Neural cell (in vitro differentiated cells): ENCODE data around the gene PTGER3.

ENCODE experiments used
- CTCF ChIP-seq: fragments of 450-650 bp; IDR thresholded peaks from 2 replicates; pipeline ENCODE4 v1.5.1; 2014; ENCODE audit warnings: antibody characterized with exemption, mild to moderate bottlenecking, moderate library complexity; ENCODE audit not compliant: poor library complexity, severe bottlenecking
- EP300 ChIP-seq: fragments of 450-650 bp; conservative IDR thresholded peaks from 2 replicates; pipeline ENCODE4 v1.6.1; 2014; ENCODE audit warnings: antibody characterized with exemption, mild to moderate bottlenecking, moderate library complexity; ENCODE audit not compliant: poor library complexity, severe bottlenecking
- EZH2 ChIP-seq: fragments of 200-600, 300-800 bp; shearing (Covaris generic), sonication (generic); IDR thresholded peaks from 2 replicates; pipeline ENCODE4 v1.6.1; 2014; ENCODE audit warnings: antibody characterized with exemption, low read length, borderline replicate concordance, mild to moderate bottlenecking; ENCODE audit not compliant: insufficient read depth, poor library complexity, severe bottlenecking
- POLR2AphosphoS5 ChIP-seq: IDR thresholded peaks from 2 replicates; pipeline ENCODE4 v1.6.1; 2012
- RAD21 ChIP-seq: fragments of 450-650 bp; conservative IDR thresholded peaks from 2 replicates; pipeline ENCODE4 v1.6.1; 2014; ENCODE audit warnings: antibody characterized with exemption, mild to moderate bottlenecking, moderate library complexity
- REST ChIP-seq: IDR thresholded peaks from 2 replicates; pipeline ENCODE4 v1.6.1; 2012; ENCODE audit warnings: borderline replicate concordance
- SMC3 ChIP-seq: fragments of 450-650 bp; conservative IDR thresholded peaks from 2 replicates; pipeline ENCODE4 v1.6.1; 2014; ENCODE audit warnings: antibody characterized with exemption, mild to moderate bottlenecking, moderate library complexity; ENCODE audit not compliant: poor library complexity
- TAF1 ChIP-seq: IDR thresholded peaks from 2 replicates; pipeline ENCODE4 v1.6.1; 2012; ENCODE audit warnings: low read depth

GRCh38 chr1:70961374-70961975 lies 86.1 kb downstream of the PTGER3 start:
- no peak for TF ChIP-seq CTCF
- no peak for TF ChIP-seq TAF1
- no peak for TF ChIP-seq EZH2
- TF ChIP-seq POLR2AphosphoS5 = no peak
- TF ChIP-seq RAD21 = no peak
- no peak for TF ChIP-seq SMC3
- no peak for TF ChIP-seq EP300
- TF ChIP-seq REST = no peak
